Measurements from ENCODE around the gene REL. TPM values are rescaled to one million over a fixed set of nuclear protein-coding genes. Genes with fewer than 3 reads are reported as not detected.

Gene REL
- total and polyA plus RNA-seq, 2 of the 4 experiments (the other 2 are of a cell fraction) = 1.3 to 4.3 TPM

GRCh38 chr2:60906395-60906794 lies 25.0 kb downstream of the REL start:
- intact Hi-C loops (cut with micrococcal nuclease) = no loop called here
- H2AK9ac ChIP-seq (replicated peaks; ENCODE audit: low read depth, low read length, poor library complexity) = no peak overlapping the region
- H3K4me1 ChIP-seq (ENCODE audit: control insufficient read depth, insufficient read depth, low read length) = no peaks in the 10 kb centered on the region
- H3K27me3 ChIP-seq (ENCODE audit: control insufficient read depth, insufficient read depth, low read length) = no peaks in the 10 kb centered on the region
- 100% methylated on average over 1 of the region's 2 CpGs; no CpG with 5 or more reads in 1 of the 2 experiments for WGBS, 2 experiments (ENCODE audit: extremely low coverage in 2 of 2, insufficient read length in 1 of 2)
- dilution Hi-C loops (cut with HindIII; ENCODE audit: low sequenced_read_pairs, unreplicated experiment) = no loop called here
- H2BK15ac ChIP-seq (ENCODE audit: low read depth, low read length) = no peak overlapping the region
- H3K23ac ChIP-seq (ENCODE audit: low read depth, low read length) = no peak overlapping the region
- no peak overlapping the region for H3K4me2 ChIP-seq (ENCODE audit: low read depth, low read length)
- H3K56ac ChIP-seq (ENCODE audit: extremely low read depth, insufficient read depth, low read length) = no peak overlapping the region
- H3K4me3 ChIP-seq (ENCODE audit: insufficient read depth, low read depth, low read length) = no peak overlapping the region
- POLR2A ChIA-PET (ENCODE audit: unreplicated experiment) = no interaction called here
- no TSS peak for BruUV-seq (replicated peaks)
- no peak overlapping the region for H2AK5ac ChIP-seq (ENCODE audit: low read depth, low read length)
- no peak overlapping the region for H4K91ac ChIP-seq (ENCODE audit: insufficient read depth, low read depth, low read length)
- H3K9me1 ChIP-seq (ENCODE audit: insufficient read depth, low read length) = no peaks in the 10 kb centered on the region
- peaks cover 3% of the 10 kb centered on the region; the same call in 1 of the 2 replicates for H3K36me3 ChIP-seq (ENCODE audit: control insufficient read depth, insufficient read depth, low read length)
- no peak overlapping the region for H4K5ac ChIP-seq (ENCODE audit: low read depth, low read length)
- H2AFZ ChIP-seq (replicated peaks; ENCODE audit: low read length, poor library complexity) = no peak overlapping the region
- H3K9me3 ChIP-seq (ENCODE audit: control insufficient read depth, insufficient read depth, low read length) = no peaks in the 10 kb centered on the region
- no peak overlapping the region for H3K14ac ChIP-seq (replicated peaks; ENCODE audit: low read depth, low read length)
- H4K20me1 ChIP-seq (ENCODE audit: insufficient read depth, low read length) = no peaks in the 10 kb centered on the region
- no peak overlapping the region for H2BK5ac ChIP-seq (ENCODE audit: low read depth, low read length, poor library complexity, severe bottlenecking)
- no peak overlapping the region for H3K18ac ChIP-seq (ENCODE audit: low read depth, low read length)
- CTCF ChIA-PET = no interaction called here
- in situ Hi-C loops (cut with MboI; ENCODE audit: low sequenced_read_pairs) = no loop called here
- no peak overlapping the region for H2BK120ac ChIP-seq (ENCODE audit: low read depth, low read length)
- H2BK20ac ChIP-seq (ENCODE audit: low read depth, low read length) = no peak overlapping the region
- H3K9ac ChIP-seq (ENCODE audit: low read depth, low read length) = no peak overlapping the region
- no peak overlapping the region for H4K8ac ChIP-seq (ENCODE audit: low read depth in 2 of 2, low read length in 2 of 2)
- H3K27ac ChIP-seq (ENCODE audit: insufficient read depth, low read length) = no peak overlapping the region
- no peaks in the 10 kb centered on the region for H3K79me1 ChIP-seq (ENCODE audit: low read depth in 1 of 2, low read length in 2 of 2)
- ATAC-seq (ENCODE audit: low read depth) = no peak
- no peak overlapping the region for H3K4ac ChIP-seq (ENCODE audit: low read depth, low read length)
- no peak for DNase-seq
- TF ChIP-seq RCOR1 (IDR thresholded peaks at IDR 0.05; ENCODE audit: insufficient replicate concordance, low read length) (no peak), RAD21 (IDR thresholded peaks at IDR 0.05; ENCODE audit: low read length) (no peak), CEBPB (IDR thresholded peaks at IDR 0.05; ENCODE audit: low read depth, low read length) (no peak), NFE2L2 (IDR thresholded peaks at IDR 0.05; ENCODE audit: low read depth, low read length) (no peak), MAZ (IDR thresholded peaks at IDR 0.05; ENCODE audit: borderline replicate concordance, low read depth, low read length) (no peak), RFX5 (IDR thresholded peaks at IDR 0.05; ENCODE audit: low read depth, low read length) (no peak), SMC3 (IDR thresholded peaks at IDR 0.05; ENCODE audit: low read depth, low read length) (no peak)

Data from IMR-90 (cell line).